Peyer's patch (tissue), 4 donors: ENCODE results near the gene MEGF10.

Experiments
- POLR2A ChIP-seq, 2 donors: fragments of 450-650 bp; IDR thresholded peaks; one replicate each; pipeline ENCODE4 v1.5.1; 2017; ENCODE audit warnings: antibody characterized with exemption in 2 of 2, mild to moderate bottlenecking in 2 of 2, moderate library complexity in 2 of 2
- TF ChIP-seq, protein P1 (sequence below), 6 experiments: fragments of 450-650 bp in 4 of 6; fragments of 200-600 bp in 2 of 6; sonication (generic) in 1 of 6; IDR thresholded peaks; one replicate each; pipeline ENCODE4 v1.5.1; 2017 to 2019; ENCODE audit warnings: antibody characterized with exemption in 6 of 6, mild to moderate bottlenecking in 3 of 6, moderate library complexity in 1 of 6

DNA sequence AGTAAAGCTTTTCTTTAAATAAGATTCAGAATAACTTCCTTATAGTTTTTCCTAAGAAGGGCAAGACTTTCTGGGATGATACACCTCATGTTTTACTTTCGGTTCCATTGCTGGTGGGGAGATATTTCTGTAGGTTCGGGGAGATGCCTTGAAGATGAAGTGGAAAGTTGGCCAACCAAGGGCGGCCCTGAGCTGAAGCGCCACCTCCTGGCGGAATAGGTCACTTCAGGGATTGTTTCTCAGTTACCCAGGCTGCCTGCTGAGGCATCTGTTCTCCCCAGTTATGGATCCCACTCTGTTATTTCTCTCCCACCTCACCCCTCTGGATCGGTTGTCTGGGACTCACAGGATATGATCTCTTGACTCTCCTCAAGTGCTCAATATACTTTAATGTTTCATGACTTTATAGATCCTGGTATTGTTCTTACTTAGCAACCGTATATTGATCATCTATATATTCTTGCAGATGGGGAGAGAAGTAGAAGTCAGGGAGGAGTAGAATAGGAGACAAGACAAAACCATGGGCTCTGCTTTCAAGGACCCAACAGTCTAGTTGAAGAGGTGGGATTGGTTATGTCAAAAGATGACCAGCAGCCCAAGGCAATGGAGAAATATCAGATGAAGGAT, 23.4 kb downstream of the MEGF10 start:
- TF ChIP-seq, protein P1, sequence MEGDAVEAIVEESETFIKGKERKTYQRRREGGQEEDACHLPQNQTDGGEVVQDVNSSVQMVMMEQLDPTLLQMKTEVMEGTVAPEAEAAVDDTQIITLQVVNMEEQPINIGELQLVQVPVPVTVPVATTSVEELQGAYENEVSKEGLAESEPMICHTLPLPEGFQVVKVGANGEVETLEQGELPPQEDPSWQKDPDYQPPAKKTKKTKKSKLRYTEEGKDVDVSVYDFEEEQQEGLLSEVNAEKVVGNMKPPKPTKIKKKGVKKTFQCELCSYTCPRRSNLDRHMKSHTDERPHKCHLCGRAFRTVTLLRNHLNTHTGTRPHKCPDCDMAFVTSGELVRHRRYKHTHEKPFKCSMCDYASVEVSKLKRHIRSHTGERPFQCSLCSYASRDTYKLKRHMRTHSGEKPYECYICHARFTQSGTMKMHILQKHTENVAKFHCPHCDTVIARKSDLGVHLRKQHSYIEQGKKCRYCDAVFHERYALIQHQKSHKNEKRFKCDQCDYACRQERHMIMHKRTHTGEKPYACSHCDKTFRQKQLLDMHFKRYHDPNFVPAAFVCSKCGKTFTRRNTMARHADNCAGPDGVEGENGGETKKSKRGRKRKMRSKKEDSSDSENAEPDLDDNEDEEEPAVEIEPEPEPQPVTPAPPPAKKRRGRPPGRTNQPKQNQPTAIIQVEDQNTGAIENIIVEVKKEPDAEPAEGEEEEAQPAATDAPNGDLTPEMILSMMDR (IDR thresholded peaks at IDR 0.05): peak; percentile 30 to 78 (median 57)
- TF ChIP-seq POLR2A (IDR thresholded peaks at IDR 0.05): no peak
